Measurements from ENCODE around the gene HOXC10. TPM values are rescaled to one million over a fixed set of nuclear protein-coding genes. Genes with fewer than 3 reads are reported as not detected.

Gene HOXC10
- total and polyA plus RNA-seq, 2 experiments from 2014 or later, result not detected

DNA sequence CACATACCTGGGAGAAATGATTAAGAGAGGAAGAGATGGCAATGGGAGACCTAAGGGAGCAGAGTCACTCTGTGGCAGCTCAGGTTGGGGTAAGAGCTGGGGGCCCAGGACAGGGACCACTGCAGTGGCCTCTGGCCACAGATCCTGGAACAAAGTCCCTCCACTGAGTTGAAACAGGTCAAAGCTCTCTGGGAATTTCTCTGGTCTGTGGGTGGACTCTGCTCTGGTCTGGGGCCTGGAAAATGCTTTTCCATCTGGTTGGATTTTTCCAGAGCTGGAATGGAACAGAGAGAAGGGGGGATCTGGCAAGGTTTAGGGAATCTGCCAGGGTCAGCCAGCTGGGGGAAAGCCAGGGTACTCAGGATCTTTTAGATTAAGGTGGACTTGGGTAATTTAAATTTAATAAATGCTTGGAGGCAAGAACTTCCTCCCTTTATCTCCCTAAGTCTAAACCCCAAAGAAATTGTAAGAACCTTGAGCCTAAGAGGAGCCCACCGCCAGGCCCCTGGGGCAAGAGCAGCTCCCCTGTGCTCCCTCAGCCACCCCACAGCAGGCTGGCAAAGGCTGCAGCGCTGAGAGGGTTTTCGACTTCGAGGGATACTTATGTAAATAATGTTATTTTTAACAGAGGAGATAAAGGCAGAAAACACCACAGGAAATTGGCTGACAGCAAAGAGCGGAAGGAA, 3.7 kb downstream of the HOXC10 start (continued):
- no peak for TF ChIP-seq ZNF462 (CRISPR knock-in tag; IDR thresholded peaks at IDR 0.05)
- TF ChIP-seq, protein P1, sequence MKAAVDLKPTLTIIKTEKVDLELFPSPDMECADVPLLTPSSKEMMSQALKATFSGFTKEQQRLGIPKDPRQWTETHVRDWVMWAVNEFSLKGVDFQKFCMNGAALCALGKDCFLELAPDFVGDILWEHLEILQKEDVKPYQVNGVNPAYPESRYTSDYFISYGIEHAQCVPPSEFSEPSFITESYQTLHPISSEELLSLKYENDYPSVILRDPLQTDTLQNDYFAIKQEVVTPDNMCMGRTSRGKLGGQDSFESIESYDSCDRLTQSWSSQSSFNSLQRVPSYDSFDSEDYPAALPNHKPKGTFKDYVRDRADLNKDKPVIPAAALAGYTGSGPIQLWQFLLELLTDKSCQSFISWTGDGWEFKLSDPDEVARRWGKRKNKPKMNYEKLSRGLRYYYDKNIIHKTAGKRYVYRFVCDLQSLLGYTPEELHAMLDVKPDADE (IDR thresholded peaks at IDR 0.05), result no peak

DNA sequence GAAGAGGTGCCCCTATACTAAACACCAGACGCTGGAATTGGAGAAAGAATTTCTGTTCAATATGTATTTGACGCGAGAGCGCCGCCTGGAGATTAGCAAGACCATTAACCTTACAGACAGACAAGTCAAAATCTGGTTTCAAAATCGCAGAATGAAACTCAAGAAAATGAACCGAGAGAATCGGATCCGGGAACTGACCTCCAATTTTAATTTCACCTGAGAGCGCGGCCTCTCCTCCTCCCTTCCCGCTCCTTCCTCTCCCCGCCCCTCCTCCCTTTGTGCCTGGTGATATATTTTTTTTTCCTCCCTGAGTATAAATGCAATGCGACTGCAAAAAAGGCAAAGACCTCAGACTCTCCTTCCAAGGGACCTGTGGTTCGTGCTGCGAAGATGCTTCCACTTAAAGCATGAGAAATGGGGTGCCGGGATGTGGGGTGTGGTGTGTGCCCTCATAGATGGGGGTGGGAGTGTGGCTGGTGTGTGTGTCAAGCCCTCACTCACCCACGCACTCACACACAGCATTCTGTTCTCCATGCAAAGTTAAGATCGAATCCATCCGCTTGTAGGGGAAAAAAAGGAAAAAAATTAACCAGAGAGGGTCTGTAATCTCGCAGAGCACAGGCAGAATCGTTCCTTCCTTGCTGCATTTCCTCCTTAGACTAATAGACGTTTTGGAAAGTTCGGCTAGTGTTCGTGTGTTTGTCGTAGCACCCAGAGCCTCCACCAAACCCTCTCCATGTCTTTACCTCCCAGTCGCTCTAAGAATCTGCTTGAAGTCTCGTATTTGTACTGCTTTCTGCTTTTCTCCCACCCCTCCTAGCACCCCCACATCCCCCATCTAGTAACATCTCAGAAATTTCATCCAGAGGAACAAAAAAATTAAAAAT, 4.5 kb downstream of the HOXC10 start:
- Mint-ChIP-seq H3K9me3 (peaks cover 5% of the 10 kb centered on the region; the same call in 2 of the 3 replicates), H3K27me3 (ENCODE audit: insufficient read depth, low read depth, poor library complexity) (peaks cover 100% of the 10 kb centered on the region), H3K4me3 (no peak overlapping the region), H3K4me1 (peaks cover 33% of the 10 kb centered on the region), H3K36me3 (ENCODE audit: low read depth) (no peaks in the 10 kb centered on the region; the same call in 2 of the 3 replicates), H3K27ac (no peak overlapping the region)
- Histone ChIP-seq H3K4me2 (no peak overlapping the region), H3K36me3 (ENCODE audit: insufficient read depth) (no peaks in the 10 kb centered on the region), H3K27me3 (ENCODE audit: insufficient read depth) (peaks cover 98% of the 10 kb centered on the region), H3K4me1 (ENCODE audit: insufficient read depth) (peaks cover 43% of the 10 kb centered on the region), H3K9me2 (ENCODE audit: insufficient read depth) (no peaks in the 10 kb centered on the region), H4K20me1 (replicated peaks; ENCODE audit: insufficient read depth) (peaks cover 44% of the 10 kb centered on the region), H2AFZ (no peak overlapping the region), H3K4me3 (0 out of 2 replicates have a peak overlapping the region, but pooled peaks have one; percentile 12), H3F3A (replicated peaks; ENCODE audit: low read depth) (peaks cover 41% of the 10 kb centered on the region), H3K27ac (ENCODE audit: low read depth) (no peak overlapping the region), H3K79me2 (replicated peaks; ENCODE audit: insufficient read depth) (no peaks in the 10 kb centered on the region)
- peak; percentile 78 for TF ChIP-seq EZH2phosphoT487 (IDR thresholded peaks at IDR 0.05; ENCODE audit: unreplicated experiment)
- TF ChIP-seq, protein P2, sequence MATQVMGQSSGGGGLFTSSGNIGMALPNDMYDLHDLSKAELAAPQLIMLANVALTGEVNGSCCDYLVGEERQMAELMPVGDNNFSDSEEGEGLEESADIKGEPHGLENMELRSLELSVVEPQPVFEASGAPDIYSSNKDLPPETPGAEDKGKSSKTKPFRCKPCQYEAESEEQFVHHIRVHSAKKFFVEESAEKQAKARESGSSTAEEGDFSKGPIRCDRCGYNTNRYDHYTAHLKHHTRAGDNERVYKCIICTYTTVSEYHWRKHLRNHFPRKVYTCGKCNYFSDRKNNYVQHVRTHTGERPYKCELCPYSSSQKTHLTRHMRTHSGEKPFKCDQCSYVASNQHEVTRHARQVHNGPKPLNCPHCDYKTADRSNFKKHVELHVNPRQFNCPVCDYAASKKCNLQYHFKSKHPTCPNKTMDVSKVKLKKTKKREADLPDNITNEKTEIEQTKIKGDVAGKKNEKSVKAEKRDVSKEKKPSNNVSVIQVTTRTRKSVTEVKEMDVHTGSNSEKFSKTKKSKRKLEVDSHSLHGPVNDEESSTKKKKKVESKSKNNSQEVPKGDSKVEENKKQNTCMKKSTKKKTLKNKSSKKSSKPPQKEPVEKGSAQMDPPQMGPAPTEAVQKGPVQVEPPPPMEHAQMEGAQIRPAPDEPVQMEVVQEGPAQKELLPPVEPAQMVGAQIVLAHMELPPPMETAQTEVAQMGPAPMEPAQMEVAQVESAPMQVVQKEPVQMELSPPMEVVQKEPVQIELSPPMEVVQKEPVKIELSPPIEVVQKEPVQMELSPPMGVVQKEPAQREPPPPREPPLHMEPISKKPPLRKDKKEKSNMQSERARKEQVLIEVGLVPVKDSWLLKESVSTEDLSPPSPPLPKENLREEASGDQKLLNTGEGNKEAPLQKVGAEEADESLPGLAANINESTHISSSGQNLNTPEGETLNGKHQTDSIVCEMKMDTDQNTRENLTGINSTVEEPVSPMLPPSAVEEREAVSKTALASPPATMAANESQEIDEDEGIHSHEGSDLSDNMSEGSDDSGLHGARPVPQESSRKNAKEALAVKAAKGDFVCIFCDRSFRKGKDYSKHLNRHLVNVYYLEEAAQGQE (IDR thresholded peaks at IDR 0.05; ENCODE audit: unreplicated experiment), result no peak
- TF ChIP-seq, protein P3, sequence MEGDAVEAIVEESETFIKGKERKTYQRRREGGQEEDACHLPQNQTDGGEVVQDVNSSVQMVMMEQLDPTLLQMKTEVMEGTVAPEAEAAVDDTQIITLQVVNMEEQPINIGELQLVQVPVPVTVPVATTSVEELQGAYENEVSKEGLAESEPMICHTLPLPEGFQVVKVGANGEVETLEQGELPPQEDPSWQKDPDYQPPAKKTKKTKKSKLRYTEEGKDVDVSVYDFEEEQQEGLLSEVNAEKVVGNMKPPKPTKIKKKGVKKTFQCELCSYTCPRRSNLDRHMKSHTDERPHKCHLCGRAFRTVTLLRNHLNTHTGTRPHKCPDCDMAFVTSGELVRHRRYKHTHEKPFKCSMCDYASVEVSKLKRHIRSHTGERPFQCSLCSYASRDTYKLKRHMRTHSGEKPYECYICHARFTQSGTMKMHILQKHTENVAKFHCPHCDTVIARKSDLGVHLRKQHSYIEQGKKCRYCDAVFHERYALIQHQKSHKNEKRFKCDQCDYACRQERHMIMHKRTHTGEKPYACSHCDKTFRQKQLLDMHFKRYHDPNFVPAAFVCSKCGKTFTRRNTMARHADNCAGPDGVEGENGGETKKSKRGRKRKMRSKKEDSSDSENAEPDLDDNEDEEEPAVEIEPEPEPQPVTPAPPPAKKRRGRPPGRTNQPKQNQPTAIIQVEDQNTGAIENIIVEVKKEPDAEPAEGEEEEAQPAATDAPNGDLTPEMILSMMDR (conservative IDR thresholded peaks at IDR 0.05; ENCODE audit: low read depth in 2 of 2), result peak; percentile 39 to 56
- TF ChIP-seq EZH2 (IDR thresholded peaks at IDR 0.05; ENCODE audit: low read depth, unreplicated experiment), result peak; percentile 91
- DNase-seq (ENCODE audit: low spot score) (peak; percentile 68), ATAC-seq (no peak)

All from GM23338 (cell line).